HFFc6 (cell line): ENCODE data around the gene ZMYM4. TPM values are rescaled to one million over a fixed set of nuclear protein-coding genes. Genes with fewer than 3 reads are reported as not detected.

Source experiments
- DNase-seq: peaks from one replicate; pipeline ENCODE4 v3.0.0-alpha.2; 2018
- H3K27ac Mint-ChIP-seq: 2 replicates; pipeline ENCODE4 v1.8.0; 2020; ENCODE audit warnings: mild to moderate bottlenecking, mixed read lengths
- H3K27me3 Mint-ChIP-seq: 2 replicates; pipeline ENCODE4 v1.8.0; 2021; ENCODE audit warnings: mild to moderate bottlenecking, moderate library complexity, mixed read lengths; ENCODE audit not compliant: insufficient read depth
- H3K36me3 Mint-ChIP-seq: 2 replicates; pipeline ENCODE4 v1.8.0; 2021; ENCODE audit warnings: low read depth, mixed read lengths
- H3K4me1 Mint-ChIP-seq: 2 replicates; pipeline ENCODE4 v1.8.0; 2020; ENCODE audit warnings: low read depth, mixed read lengths
- H3K4me3 Mint-ChIP-seq: 2 replicates; pipeline ENCODE4 v1.8.0; 2020; ENCODE audit warnings: mild to moderate bottlenecking, moderate library complexity, mixed read lengths
- H3K9me3 Mint-ChIP-seq: 2 replicates; pipeline ENCODE4 v1.8.0; 2020; ENCODE audit warnings: mild to moderate bottlenecking, mixed read lengths
- CTCF ChIP-seq: fragments of 200-600 bp; sonication (generic); IDR thresholded peaks from 2 replicates; pipeline ENCODE4 v1.5.0; 2021; ENCODE audit warnings: antibody characterized with exemption, mild to moderate bottlenecking
- total RNA-seq, 6 experiments: library from RNA; stranded (reverse); fragmentation: NEBNext Ultra II Directional; extraction: Animal tissue kit (Norgen Biotek cat#: 25700); gene quantifications; 2 replicates in 1 of 6; 3 replicates in 5 of 6; pipeline ENCODE4 v1.2.3, GENCODE V29; 2021

Gene ZMYM4
- total RNA-seq, 6 experiments from 2014 or later = 49.8 to 58.0 (median 52.5) TPM

DNA sequence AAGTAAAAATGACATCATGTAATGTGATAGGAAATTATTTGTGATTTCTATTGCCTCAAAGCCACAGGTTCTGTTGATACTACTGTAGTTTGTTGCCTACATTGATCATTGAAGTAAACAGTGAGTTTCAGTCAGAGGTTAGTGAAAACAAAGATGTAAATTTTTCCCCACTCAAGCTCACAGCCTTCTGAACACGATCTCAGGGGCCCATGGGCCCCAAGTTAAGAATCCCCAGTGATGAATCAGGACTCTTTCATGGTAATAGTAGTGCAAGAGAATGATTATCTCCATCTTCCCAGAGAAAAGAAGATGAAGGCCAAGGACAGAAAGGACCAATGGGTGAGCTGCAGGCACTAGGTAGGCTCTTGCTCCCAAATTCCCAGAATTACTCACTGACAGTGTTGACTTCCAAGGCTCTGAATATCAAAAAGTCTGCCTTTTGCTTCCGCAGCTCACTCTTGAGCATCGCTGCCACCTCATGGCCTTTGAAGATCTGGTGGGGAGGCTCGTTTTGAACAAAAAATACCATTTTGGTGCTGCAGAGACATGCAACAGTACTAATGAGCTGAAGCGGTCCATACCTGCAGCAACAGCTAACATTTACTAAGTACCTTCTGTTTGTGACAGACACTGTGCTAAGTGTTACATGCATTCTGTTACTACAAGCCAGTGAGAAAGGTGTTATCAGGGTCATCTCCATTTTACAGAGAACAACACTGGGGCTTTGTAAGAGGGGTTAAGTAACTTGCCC lies 175.4 kb downstream of the ZMYM4 start:
- no peak for TF ChIP-seq CTCF
- DNase-seq = no peak

DNA sequence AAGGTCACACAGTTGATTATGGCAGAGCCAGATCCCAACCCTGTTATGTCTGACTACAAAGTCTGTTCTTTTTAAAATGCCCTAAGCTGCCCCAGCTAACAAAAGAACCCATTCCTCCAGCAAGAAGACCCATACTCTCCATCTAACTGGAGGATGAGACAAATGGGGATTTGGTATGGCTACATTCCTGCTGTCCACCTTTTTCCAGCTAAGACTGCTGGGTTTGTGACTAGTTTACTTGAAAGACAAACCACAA lies 175.9 kb downstream of the ZMYM4 start:
- H3K4me1 Mint-ChIP-seq = peaks cover 23% of the 10 kb centered on the region
- no peaks in the 10 kb centered on the region for H3K9me3 Mint-ChIP-seq
- peaks cover 16% of the 10 kb centered on the region for H3K36me3 Mint-ChIP-seq
- DNase-seq = no peak
- no peak overlapping the region for H3K4me3 Mint-ChIP-seq
- no peak for TF ChIP-seq CTCF
- H3K27me3 Mint-ChIP-seq = no peaks in the 10 kb centered on the region; the same call in 1 of the 2 replicates
- H3K27ac Mint-ChIP-seq = no peak overlapping the region

More for the DNA sequence above, 175.4 kb downstream of the ZMYM4 start:
- no peaks in the 10 kb centered on the region for H3K9me3 Mint-ChIP-seq
- peaks cover 18% of the 10 kb centered on the region for H3K36me3 Mint-ChIP-seq
- peaks cover 18% of the 10 kb centered on the region for H3K4me1 Mint-ChIP-seq
- H3K4me3 Mint-ChIP-seq = no peak overlapping the region
- no peaks in the 10 kb centered on the region; the same call in 1 of the 2 replicates for H3K27me3 Mint-ChIP-seq
- no peak overlapping the region for H3K27ac Mint-ChIP-seq

DNA sequence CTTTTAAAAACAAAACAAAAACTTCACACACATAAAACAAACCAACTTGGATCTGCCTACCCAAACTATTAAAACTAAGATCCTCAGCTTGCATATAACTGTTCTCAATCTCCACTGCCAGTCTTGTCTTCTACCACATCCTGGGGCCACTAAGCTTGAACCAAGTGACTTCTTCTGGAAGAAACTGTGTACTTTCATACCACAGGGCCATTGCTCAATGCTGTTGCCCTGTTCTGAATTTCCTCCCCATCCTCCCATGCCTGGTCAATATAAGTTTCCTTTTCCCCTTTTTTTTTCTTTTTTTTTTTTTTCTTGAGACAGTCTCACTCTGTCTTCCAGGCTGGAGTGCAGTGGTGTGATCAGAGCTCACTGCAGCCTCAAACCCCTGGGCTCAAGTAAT lies 178.8 kb downstream of the ZMYM4 start:
- Mint-ChIP-seq H3K27ac (no peak overlapping the region), H3K27me3 (no peaks in the 10 kb centered on the region; the same call in 1 of the 2 replicates), H3K4me1 (peaks cover 44% of the 10 kb centered on the region), H3K9me3 (no peaks in the 10 kb centered on the region), H3K4me3 (no peak overlapping the region), H3K36me3 (peaks cover 20% of the 10 kb centered on the region)
- no peak for DNase-seq
- TF ChIP-seq CTCF = no peak

DNA sequence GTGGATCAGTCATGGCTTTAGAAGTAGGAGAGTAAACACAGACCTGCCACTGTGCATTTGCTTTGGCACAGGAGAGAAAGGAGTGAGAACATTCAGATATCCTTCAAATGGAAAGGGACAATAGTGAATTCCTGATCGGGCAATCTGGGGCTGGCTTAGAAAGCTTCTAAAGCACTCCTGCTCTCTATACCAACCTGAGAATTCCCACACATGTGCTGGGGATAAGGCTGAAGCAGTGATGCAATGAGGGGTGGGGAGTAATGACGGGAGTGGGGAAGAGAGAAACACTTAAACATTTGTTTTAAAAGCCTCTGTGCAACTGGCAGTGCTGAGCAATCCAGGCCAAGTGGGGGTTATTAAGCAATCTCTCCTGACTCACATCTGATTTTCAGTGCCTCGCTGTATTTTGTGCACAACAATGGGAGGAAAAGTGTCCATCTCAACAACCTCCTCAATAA lies 179.9 kb downstream of the ZMYM4 start:
- Mint-ChIP-seq H3K4me1 (peaks cover 51% of the 10 kb centered on the region), H3K27ac (peak overlapping the region; percentile 96), H3K27me3 (no peaks in the 10 kb centered on the region; the same call in 1 of the 2 replicates), H3K4me3 (peak overlapping the region; percentile 55), H3K9me3 (no peaks in the 10 kb centered on the region), H3K36me3 (peaks cover 20% of the 10 kb centered on the region)
- peak; percentile 89 for DNase-seq
- TF ChIP-seq CTCF = no peak

DNA sequence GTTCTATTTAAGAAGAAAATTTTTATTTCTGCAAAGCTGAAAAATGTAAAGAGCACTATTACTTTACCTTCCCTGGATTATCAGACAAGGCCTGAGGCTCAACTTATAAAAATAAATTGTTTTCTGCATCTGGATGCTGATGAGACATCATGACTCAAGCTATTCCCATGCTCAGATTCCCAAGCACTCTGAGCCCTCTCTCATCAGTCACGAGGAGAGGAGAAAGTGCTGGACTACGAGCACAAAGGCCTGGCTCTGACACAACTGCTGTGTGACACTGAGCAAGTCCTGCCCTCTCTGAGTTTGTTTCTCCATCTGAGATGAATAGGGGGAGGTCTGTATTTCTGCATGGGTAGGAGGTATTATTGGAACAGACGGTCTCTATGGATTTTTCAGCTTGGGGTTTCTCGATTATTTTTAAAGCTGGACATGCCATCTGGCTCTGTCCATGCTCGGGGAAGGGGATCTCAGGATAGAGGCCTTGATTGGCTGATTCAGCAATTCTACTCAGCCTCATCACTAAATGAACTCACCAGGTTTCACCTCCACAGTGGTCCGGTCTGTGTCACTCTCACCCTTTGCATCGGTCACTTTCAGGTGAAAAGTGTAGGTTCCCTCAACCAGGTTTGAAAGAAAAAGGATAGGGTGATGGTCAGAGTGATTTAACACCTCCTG lies 181.0 kb downstream of the ZMYM4 start:
- Mint-ChIP-seq H3K27me3 (no peaks in the 10 kb centered on the region; the same call in none of the 2 replicates), H3K4me3 (peak overlapping the region; percentile 55), H3K4me1 (peaks cover 57% of the 10 kb centered on the region), H3K36me3 (peaks cover 20% of the 10 kb centered on the region), H3K9me3 (no peaks in the 10 kb centered on the region), H3K27ac (peak overlapping the region; percentile 96)
- no peak for TF ChIP-seq CTCF
- DNase-seq = peak; percentile 96
